ENCODE data around the gene CHST7.

GRCh38 chrX:46635186-46635585, 61.6 kb downstream of the CHST7 start:
- no peak for TF ChIP-seq CTCF (IDR thresholded peaks at IDR 0.05; ENCODE audit: control extremely low read depth in 1 of 3, insufficient read depth in 1 of 3, low read depth in 1 of 3, low read length in 3 of 3)
- TF ChIP-seq BRCA1 (IDR thresholded peaks at IDR 0.05; ENCODE audit: low read depth, low read length) = no peak
- no peak for TF ChIP-seq EP300 (IDR thresholded peaks at IDR 0.05; ENCODE audit: borderline replicate concordance in 1 of 2, low read depth in 2 of 2, low read length in 2 of 2)
- TF ChIP-seq POLR2A (IDR thresholded peaks at IDR 0.05; ENCODE audit: control extremely low read depth in 1 of 2, low read depth in 2 of 2, low read length in 2 of 2) = no peak
- no peak for TF ChIP-seq BACH1 (IDR thresholded peaks at IDR 0.05; ENCODE audit: low read length)
- TF ChIP-seq YY1 (IDR thresholded peaks at IDR 0.05; ENCODE audit: low read depth, low read length) = no peak
- TF ChIP-seq RAD21 (IDR thresholded peaks at IDR 0.05 in 1 of 2, conservative IDR thresholded peaks at IDR 0.05 in 1 of 2; ENCODE audit: low read depth in 2 of 2, low read length in 2 of 2) = no peak

All from H1 (cell line).